HG02588 (cell line): Measurements from ENCODE around the gene CYP2C18.
"Not testable (repeated sequence)": the region's sequence is repeated elsewhere in the genome, so short reads cannot be mapped to it uniquely, and the experiment has no call there.

Source experiments
- ATAC-seq: cut with Tn5 transposase; IDR thresholded peaks from one replicate; pipeline ENCODE4 v1.9.1; 2021; ENCODE audit warnings: mild to moderate bottlenecking, moderate library complexity; ENCODE audit not compliant: unreplicated experiment

CYP2C18 gene

DNA sequence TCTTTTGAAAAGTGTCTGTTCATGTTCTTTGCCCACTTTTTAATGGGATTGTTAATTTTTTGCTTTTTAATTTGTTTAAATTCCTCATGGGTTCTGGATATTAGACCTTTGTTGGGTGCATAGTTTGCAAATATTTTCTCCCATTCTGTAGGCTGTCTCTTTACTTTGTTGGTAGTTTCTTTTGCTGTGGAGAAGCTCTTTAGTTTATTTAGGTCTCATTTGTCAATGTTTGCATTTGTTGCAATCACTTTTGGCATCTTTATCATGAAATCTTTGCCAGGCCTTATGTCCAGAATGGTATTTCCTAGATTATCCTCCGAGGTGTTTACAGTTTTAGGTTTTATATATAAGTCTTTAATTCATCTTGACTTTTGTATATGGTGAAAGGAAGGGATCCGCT lies 55.1 kb downstream of the CYP2C18 start:
- ATAC-seq: no peak

GRCh38 chr10:94747137-94747536 lies 63.6 kb downstream of the CYP2C18 start:
- no peak for ATAC-seq

GRCh38 chr10:94747838-94748237 lies 64.3 kb downstream of the CYP2C18 start:
- ATAC-seq: no peak

GRCh38 chr10:94757916-94758315 lies 74.4 kb downstream of the CYP2C18 start:
- ATAC-seq: no peak

DNA sequence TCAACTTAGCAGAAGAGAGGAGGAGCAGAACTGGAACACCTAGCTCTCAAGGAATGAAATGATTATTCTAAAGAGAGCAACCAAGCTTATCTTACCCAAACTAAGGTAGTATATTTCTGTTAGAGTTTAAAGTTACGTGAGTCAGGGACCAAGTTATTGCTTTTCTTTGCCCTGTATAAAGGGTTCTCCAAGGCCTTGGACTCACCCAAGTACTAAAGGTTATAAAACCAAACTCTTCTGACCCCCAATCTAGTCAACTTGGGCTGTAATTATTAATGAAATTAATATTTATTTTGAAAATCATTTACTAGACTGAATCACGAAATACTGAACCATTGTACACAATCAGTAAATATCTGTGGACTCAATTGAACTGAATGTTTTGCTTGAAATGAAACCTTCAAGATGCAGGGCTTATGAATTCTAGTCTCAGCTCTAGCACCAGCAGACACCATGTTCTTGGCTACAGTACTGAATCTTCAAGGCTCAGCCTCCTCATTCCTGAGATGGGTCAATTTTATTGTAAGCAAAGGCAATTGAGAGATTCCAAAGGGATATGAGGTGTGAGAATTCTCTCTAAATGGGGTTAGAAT lies 77.2 kb downstream of the CYP2C18 start:
- ATAC-seq: no peak

DNA sequence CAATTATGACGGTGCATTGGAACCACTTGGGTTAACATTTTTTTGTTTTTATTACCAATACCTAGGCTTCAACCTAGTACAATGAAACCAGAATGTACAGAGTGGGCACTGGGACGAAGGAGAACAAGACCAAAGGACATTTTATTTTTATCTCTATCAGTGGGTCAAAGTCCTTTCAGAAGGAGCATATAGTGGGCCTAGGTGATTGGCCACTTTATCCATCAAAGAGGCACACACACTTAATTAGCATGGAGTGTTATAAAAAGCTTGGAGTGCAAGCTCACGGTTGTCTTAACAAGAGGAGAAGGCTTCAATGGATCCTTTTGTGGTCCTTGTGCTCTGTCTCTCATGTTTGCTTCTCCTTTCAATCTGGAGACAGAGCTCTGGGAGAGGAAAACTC lies 78.9 kb downstream of the CYP2C18 start, which contains the start of gene CYP2C19:
Gene CYP2C19, plus strand, starts transcription at position 289 of the 400 bp plus-strand sequence. Its CDS starts 25 bp downstream, at position 314.
- ATAC-seq: no peak

DNA sequence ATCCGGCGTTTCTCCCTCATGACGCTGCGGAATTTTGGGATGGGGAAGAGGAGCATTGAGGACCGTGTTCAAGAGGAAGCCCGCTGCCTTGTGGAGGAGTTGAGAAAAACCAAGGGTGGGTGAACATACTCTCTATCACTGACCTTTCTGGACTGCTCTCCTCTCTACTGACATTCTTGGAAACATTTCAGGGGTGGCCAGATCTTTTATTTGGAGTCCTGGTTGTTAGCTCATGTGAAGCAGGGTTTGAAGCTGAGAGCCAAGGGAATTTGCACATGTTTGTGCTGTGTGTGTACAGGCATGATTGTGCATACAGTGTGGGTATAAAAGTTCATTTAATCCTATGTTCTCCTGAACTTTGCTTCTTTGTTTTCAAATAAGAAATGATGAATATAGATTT lies 91.9 kb downstream of the CYP2C18 start:
- ATAC-seq: not testable (repeated sequence)

DNA sequence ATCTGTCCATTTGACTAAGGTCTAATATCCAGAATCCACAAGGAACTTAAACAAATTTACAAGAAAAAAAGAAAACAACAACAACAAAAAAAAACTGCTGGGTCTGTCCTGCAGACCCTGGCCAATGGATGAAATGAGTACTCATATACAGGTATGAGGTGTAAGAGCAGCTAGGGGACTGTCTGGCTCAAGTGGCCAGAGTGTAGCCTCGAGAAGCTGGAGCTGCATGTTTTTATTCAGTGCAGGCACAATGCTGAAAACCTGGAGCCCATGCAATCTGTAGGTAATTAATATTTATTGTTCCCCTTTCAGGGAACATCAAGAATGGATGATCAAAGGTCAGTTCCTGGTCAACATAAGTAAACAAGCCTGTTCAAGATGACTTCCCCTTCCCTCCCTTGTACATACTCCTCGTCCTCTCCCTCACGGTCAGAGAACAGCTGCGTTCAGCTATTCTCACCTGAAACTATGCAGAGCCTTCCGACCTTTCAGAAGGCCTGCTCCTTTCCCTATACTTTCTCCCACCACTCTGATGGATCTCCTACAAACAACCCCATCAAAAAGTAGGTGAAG lies 94.4 kb downstream of the CYP2C18 start:
- no peak for ATAC-seq

DNA sequence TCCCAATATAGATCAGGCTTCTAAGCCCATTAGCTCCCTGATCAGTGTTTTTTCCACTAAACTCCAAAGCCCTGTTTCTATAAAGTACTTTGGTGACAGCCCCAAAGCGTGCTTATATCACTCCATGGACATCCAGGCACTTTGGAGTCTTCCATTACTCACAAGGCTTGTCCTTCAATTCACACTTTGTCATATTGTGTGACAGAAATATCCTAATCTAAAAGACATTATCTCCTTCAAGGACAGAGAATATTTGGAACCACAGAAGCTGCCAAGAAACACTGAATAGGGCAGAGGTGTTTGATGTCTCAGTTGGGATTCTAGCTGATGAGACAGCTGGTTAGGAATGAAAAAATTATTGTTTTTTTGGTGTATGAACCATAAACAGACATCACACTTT lies 97.3 kb downstream of the CYP2C18 start:
- no peak for ATAC-seq

GRCh38 chr10:94784256-94784655 lies 100.7 kb downstream of the CYP2C18 start:
- no peak for ATAC-seq

DNA sequence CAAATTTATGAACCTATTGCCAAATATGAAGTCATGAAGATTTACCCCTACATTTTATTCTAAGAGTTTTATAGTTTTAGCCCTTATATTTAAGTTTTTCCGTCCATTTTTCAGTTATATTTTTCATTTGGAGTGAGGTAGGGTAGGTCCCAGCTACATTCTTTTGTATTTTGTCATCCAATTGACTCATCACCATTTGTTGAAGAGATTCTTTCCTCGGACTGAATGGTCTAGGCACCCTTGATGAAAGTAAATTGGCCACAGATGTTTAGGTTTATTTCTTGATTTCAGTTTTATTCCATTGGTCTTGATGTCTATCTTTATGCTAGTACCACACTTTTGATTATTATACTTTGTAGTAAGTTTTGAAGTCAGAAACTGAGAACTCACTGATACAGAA lies 101.7 kb downstream of the CYP2C18 start:
- ATAC-seq: no peak
